Ishikawa (cell line): ENCODE results near the gene WDR1.

Experiments used
- CEBPB ChIP-seq: IDR thresholded peaks from 2 replicates; pipeline ENCODE4 v1.6.1; 2012
- CREB1 ChIP-seq: IDR thresholded peaks from 2 replicates; pipeline ENCODE4 v1.6.1; 2012; ENCODE audit warnings: low read depth
- EGR1 ChIP-seq: IDR thresholded peaks from 2 replicates; pipeline ENCODE4 v1.6.1; 2012
- EP300 ChIP-seq: IDR thresholded peaks from 2 replicates; pipeline ENCODE4 v1.6.1; 2012; ENCODE audit warnings: borderline replicate concordance
- FOXM1 ChIP-seq: IDR thresholded peaks from 2 replicates; pipeline ENCODE4 v1.6.1; 2012; ENCODE audit warnings: low read depth, borderline replicate concordance
- NFIC ChIP-seq: IDR thresholded peaks from 2 replicates; pipeline ENCODE4 v1.6.1; 2012
- RAD21 ChIP-seq: IDR thresholded peaks from 2 replicates; pipeline ENCODE4 v1.6.1; 2012; ENCODE audit warnings: low read depth
- TAF1 ChIP-seq: IDR thresholded peaks from 2 replicates; pipeline ENCODE4 v1.6.1; 2012; ENCODE audit warnings: low read depth, mild to moderate bottlenecking
- TCF12 ChIP-seq: IDR thresholded peaks from 2 replicates; pipeline ENCODE4 v1.6.1; 2012; ENCODE audit warnings: low read depth
- TEAD4 ChIP-seq: IDR thresholded peaks from 2 replicates; pipeline ENCODE4 v1.6.1; 2012
- YY1 ChIP-seq: IDR thresholded peaks from 2 replicates; pipeline ENCODE4 v1.6.1; 2012; ENCODE audit warnings: low read depth
- ZBTB7A ChIP-seq: IDR thresholded peaks from 2 replicates; pipeline ENCODE4 v1.6.1; 2012; ENCODE audit warnings: low read depth
- TF ChIP-seq, protein P1 (sequence below): IDR thresholded peaks from 2 replicates; pipeline ENCODE4 v1.6.1; 2012
- TF ChIP-seq, protein P2 (sequence below): IDR thresholded peaks from 2 replicates; pipeline ENCODE4 v1.6.1; 2012; ENCODE audit warnings: low read depth, mild to moderate bottlenecking
- TF ChIP-seq, protein P3 (sequence below): IDR thresholded peaks from 2 replicates; pipeline ENCODE4 v1.6.1; 2012

WDR1 gene

DNA sequence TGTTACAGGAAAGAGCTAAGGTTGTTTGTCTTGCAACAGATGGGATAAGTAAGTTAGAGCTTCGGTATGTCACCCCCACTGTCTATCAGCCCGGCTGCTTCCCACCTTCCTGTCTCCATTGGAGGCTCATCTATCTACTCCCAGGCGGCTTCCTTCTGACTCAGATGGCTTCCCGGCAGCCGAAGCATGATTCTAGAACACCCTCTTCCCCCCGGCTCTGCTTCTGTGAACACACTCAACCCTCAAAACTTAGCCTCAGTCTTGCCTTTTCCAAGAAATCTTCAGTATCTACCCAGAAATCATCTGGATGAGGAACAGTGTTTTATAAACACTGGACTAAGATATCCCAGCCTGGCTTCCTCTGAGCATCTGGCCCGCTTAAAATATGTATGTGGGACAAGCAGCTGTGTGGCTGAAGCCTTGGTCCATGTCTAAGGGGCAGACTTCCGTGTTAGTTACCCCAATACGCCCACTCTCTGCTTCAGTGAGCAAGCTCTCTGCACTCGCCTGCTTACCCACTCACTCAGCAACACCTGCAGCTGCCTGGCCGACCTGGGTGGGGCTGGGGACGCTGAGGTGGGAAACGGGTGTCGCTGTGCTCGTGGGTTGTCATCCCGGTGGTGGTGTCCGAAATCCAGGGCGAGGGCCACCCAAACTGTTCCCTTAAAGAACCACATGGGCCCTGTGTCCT, 83.3 kb downstream of the WDR1 start:
- TF ChIP-seq, protein P1, sequence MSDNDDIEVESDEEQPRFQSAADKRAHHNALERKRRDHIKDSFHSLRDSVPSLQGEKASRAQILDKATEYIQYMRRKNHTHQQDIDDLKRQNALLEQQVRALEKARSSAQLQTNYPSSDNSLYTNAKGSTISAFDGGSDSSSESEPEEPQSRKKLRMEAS, result no peak
- TF ChIP-seq TCF12 (no peak), CEBPB (no peak), EGR1 (no peak), FOXM1 (no peak), EP300 (no peak), ZBTB7A (no peak)

DNA sequence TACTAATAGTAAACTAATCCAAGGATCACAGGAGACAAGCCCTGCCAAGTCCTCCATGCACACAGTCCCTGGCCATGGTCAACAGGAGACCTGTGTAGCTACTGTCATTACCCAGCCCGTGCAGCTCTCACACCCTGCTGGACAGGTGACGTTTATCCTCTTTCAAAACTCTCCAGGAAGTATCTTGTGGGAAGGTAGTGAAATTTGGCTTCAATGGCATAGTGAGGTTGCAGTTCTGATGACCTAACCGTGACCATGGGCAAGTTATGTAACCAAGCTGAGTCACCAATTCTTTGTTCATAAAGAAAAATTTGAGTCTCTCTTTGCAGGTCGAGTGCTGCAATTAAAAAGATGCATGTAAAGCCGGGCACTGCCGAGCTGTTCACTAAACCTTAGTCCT, 84.0 kb downstream of the WDR1 start:
- TF ChIP-seq TEAD4 (no peak), FOXM1 (no peak), CREB1 (no peak)
- TF ChIP-seq, protein P2, sequence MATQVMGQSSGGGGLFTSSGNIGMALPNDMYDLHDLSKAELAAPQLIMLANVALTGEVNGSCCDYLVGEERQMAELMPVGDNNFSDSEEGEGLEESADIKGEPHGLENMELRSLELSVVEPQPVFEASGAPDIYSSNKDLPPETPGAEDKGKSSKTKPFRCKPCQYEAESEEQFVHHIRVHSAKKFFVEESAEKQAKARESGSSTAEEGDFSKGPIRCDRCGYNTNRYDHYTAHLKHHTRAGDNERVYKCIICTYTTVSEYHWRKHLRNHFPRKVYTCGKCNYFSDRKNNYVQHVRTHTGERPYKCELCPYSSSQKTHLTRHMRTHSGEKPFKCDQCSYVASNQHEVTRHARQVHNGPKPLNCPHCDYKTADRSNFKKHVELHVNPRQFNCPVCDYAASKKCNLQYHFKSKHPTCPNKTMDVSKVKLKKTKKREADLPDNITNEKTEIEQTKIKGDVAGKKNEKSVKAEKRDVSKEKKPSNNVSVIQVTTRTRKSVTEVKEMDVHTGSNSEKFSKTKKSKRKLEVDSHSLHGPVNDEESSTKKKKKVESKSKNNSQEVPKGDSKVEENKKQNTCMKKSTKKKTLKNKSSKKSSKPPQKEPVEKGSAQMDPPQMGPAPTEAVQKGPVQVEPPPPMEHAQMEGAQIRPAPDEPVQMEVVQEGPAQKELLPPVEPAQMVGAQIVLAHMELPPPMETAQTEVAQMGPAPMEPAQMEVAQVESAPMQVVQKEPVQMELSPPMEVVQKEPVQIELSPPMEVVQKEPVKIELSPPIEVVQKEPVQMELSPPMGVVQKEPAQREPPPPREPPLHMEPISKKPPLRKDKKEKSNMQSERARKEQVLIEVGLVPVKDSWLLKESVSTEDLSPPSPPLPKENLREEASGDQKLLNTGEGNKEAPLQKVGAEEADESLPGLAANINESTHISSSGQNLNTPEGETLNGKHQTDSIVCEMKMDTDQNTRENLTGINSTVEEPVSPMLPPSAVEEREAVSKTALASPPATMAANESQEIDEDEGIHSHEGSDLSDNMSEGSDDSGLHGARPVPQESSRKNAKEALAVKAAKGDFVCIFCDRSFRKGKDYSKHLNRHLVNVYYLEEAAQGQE, result no peak
- TF ChIP-seq, protein P3, sequence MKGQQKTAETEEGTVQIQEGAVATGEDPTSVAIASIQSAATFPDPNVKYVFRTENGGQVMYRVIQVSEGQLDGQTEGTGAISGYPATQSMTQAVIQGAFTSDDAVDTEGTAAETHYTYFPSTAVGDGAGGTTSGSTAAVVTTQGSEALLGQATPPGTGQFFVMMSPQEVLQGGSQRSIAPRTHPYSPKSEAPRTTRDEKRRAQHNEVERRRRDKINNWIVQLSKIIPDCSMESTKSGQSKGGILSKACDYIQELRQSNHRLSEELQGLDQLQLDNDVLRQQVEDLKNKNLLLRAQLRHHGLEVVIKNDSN, result no peak

DNA sequence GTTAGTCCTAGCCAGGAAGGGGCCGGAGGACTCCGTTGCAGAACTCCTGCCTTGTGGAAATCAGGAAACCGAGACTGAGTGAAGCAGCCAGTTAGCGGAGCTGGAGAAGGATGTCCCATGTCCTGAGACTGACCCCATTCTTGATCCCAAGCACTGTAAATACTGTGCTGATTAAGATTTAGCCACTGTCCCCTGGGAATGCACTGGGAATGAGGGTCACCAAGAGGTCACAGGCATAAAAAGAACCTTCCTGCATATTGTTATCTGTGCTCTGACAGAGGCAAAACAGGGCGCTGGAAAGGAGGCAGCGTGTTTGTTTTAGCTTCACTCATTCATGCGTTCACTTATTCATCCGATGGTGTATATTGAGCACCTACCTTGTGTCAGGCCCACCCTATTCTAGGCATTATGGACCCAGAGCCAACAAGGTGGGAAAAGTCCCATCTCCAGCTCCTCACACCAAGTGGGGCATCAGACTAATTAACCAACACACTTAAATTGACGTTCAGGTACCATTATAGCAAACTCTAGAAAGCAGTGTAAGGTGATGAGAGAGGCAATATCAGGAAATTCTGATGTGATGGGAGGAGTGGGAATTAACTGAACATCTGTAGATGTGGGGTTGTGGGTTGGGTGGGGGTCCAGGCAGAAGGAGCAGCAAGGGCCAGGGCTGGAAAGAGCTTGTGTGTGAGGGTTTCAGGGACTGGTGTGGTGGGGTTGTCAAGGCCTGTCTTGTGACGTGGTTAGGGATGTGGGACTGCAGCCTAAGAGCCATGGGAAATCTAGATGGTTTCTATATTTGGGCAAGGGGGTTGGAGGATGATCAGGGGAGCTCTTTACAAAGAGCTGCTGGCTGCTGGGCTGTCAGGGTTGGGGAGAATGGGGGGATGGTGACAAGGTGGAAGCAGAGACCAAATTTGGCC, 84.7 kb downstream of the WDR1 start:
- TF ChIP-seq, protein P2, result no peak
- no peak for TF ChIP-seq TAF1
- TF ChIP-seq FOXM1, result no peak
- TF ChIP-seq TEAD4, result no peak
- TF ChIP-seq CEBPB, result no peak
- TF ChIP-seq EP300, result no peak
- no peak for TF ChIP-seq EGR1
- TF ChIP-seq NFIC, result no peak
- TF ChIP-seq, protein P3, result no peak
- no peak for TF ChIP-seq CREB1
- TF ChIP-seq YY1, result no peak
- no peak for TF ChIP-seq RAD21
- TF ChIP-seq, protein P1, result no peak
- no peak for TF ChIP-seq ZBTB7A
- no peak for TF ChIP-seq TCF12

DNA sequence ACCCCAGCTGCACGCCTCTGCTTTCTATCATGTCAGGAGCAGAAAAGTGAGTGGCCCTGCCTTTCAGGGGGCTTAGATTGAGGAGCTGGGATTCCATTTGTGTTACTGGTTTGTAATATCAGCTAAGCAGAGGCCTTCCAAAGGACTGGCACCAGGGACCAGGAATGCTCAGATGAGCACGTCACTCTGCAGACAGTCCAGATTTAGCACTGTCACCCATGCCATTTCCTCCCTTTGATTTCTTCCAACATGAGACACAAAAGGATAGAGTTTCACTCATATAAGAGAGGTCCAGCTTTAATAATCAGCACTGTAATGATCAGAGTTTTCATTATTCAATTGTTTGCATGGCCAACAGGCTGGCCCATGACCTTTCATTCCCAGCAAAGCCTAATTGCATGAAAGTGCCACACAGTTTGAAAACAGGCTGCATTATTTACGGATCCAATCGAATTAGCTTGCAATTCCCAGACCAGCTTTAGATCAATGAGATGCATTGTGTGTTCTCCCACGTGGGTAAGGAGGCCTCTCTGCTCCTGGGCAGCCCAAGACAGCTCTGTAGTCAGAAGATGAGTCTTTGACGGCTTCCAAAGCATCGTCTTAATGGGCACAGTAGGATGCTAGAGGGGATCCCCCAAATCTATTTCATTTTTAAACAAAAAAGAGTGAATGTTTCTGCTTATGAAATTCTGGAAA, 85.5 kb downstream of the WDR1 start:
- no peak for TF ChIP-seq CREB1
- no peak for TF ChIP-seq ZBTB7A
- TF ChIP-seq TAF1, result no peak
- TF ChIP-seq RAD21, result no peak
- TF ChIP-seq EGR1, result no peak
- no peak for TF ChIP-seq TEAD4
- TF ChIP-seq NFIC, result no peak
- TF ChIP-seq CEBPB, result no peak
- TF ChIP-seq TCF12, result no peak

DNA sequence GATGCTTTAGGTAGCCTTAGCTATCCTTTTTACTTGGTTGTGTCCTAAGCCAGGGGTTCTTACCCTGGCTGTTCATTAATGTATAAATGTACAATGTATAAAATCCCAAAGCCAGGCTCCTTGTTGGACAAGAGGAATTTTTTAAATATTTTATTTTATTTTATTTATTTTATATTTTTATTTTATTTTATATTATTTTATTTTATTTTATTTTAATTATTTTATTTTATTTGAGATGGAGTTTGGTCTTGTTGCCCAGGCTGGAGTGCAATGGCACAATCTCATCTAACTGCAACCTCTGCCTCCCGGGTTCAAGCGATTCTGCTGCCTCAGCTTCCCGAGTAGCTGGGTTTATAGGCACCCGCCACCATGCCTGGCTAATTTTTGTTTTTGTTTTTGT, 87.2 kb downstream of the WDR1 start:
- TF ChIP-seq ZBTB7A, result no peak
- TF ChIP-seq, protein P2, result no peak
- no peak for TF ChIP-seq EP300
- no peak for TF ChIP-seq NFIC
- no peak for TF ChIP-seq EGR1
- TF ChIP-seq CREB1, result no peak
- no peak for TF ChIP-seq TAF1
- no peak for TF ChIP-seq CEBPB
- TF ChIP-seq TCF12, result no peak
- TF ChIP-seq, protein P1, result no peak
- TF ChIP-seq TEAD4, result no peak
- TF ChIP-seq YY1, result no peak
- no peak for TF ChIP-seq FOXM1
- TF ChIP-seq, protein P3, result no peak
- no peak for TF ChIP-seq RAD21
